HepG2 (cell line): ENCODE data around the gene STUB1. TPM values are rescaled to one million over a fixed set of nuclear protein-coding genes. Genes with fewer than 3 reads are reported as not detected.

Source experiments
- AHDC1 ChIP-seq: sonication (generic); formaldehyde crosslinking; IDR thresholded peaks from 2 replicates; pipeline ENCODE4 v1.5.1; 2020; ENCODE audit warnings: mild to moderate bottlenecking, missing genetic modification reagents, borderline replicate concordance
- DRAP1 ChIP-seq: IDR thresholded peaks from 2 replicates; pipeline ENCODE4 v1.6.1; 2016; ENCODE audit warnings: missing genetic modification reagents, missing compliant biosample characterization
- ELF3 ChIP-seq: IDR thresholded peaks from 2 replicates; pipeline ENCODE4 v1.6.1; 2016; ENCODE audit warnings: missing genetic modification reagents, missing compliant biosample characterization
- GABPB1 ChIP-seq: IDR thresholded peaks from 2 replicates; pipeline ENCODE4 v1.6.1; 2016; ENCODE audit warnings: mild to moderate bottlenecking, missing genetic modification reagents, moderate library complexity, missing compliant biosample characterization
- IRF9 ChIP-seq: sonication (generic); formaldehyde crosslinking; IDR thresholded peaks from 2 replicates; pipeline ENCODE4 v1.8.0; 2022; ENCODE audit warnings: missing genetic modification reagents, mild to moderate bottlenecking, borderline replicate concordance
- MED13 ChIP-seq: sonication (generic); formaldehyde crosslinking; IDR thresholded peaks from 2 replicates; pipeline ENCODE4 v1.5.0; 2020; ENCODE audit warnings: missing genetic modification reagents
- MNT ChIP-seq: fragments of 450-650 bp; IDR thresholded peaks from 2 replicates; pipeline ENCODE4 v1.6.1; 2016
- SMC3 ChIP-seq: IDR thresholded peaks from 2 replicates; pipeline ENCODE4 v1.6.1; 2011; ENCODE audit warnings: low read length, improper control_type of control experiment
- SRSF4 ChIP-seq: fragments of 200-400 bp; formaldehyde crosslinking; IDR thresholded peaks from one replicate; pipeline ENCODE4 v1.6.1; 2018; ENCODE audit warnings: mild to moderate bottlenecking, low read depth, low read length, moderate library complexity; ENCODE audit not compliant: poor library complexity, severe bottlenecking
- TERF1 ChIP-seq: sonication (generic); formaldehyde crosslinking; IDR thresholded peaks from 2 replicates; pipeline ENCODE4 v1.8.0; 2022; ENCODE audit warnings: mild to moderate bottlenecking, missing genetic modification reagents, moderate library complexity
- ZC3H13 ChIP-seq: sonication (generic); formaldehyde crosslinking; IDR thresholded peaks from 2 replicates; pipeline ENCODE4 v1.8.1; 2023; ENCODE audit warnings: mild to moderate bottlenecking, missing genetic modification reagents, moderate library complexity
- ZFY ChIP-seq: sonication (generic); formaldehyde crosslinking; IDR thresholded peaks from 2 replicates; pipeline ENCODE4 v1.4.0; 2020; ENCODE audit warnings: missing genetic modification reagents
- ZNF263 ChIP-seq: sonication (generic); formaldehyde crosslinking; IDR thresholded peaks from 2 replicates; pipeline ENCODE4 v1.4.0; 2020; ENCODE audit warnings: missing genetic modification reagents
- ZNF33A ChIP-seq: sonication (generic); formaldehyde crosslinking; IDR thresholded peaks from 2 replicates; pipeline ENCODE4 v1.5.1; 2020; ENCODE audit warnings: missing genetic modification reagents, mild to moderate bottlenecking, moderate library complexity, borderline replicate concordance
- ZNF431 ChIP-seq: sonication (generic); formaldehyde crosslinking; IDR thresholded peaks from 2 replicates; pipeline ENCODE4 v1.9.0; 2022; ENCODE audit warnings: missing genetic modification reagents, low read depth, mild to moderate bottlenecking, borderline replicate concordance
- ZNF510 ChIP-seq: sonication (generic); formaldehyde crosslinking; IDR thresholded peaks from 2 replicates; pipeline ENCODE4 v1.4.0; 2020; ENCODE audit warnings: low read depth, mild to moderate bottlenecking, missing genetic modification reagents
- ZNF644 ChIP-seq: IDR thresholded peaks from 2 replicates; pipeline ENCODE4 v1.6.1; 2016; ENCODE audit warnings: low read depth
- ZNF747 ChIP-seq: sonication (generic); formaldehyde crosslinking; IDR thresholded peaks from 2 replicates; pipeline ENCODE4 v1.8.1; 2023; ENCODE audit warnings: missing genetic modification reagents, mild to moderate bottlenecking, borderline replicate concordance
- ZNF772 ChIP-seq: sonication (generic); formaldehyde crosslinking; IDR thresholded peaks from 2 replicates; pipeline ENCODE4 v1.5.0; 2020; ENCODE audit warnings: mild to moderate bottlenecking, missing genetic modification reagents
- polyA plus RNA-seq, 8 experiments: library from polyadenylated mRNA; depleted of rRNA in 3 of 8; stranded (reverse) in 7 of 8; unstranded in 1 of 8; fragments of >200 nt; fragmentation: Illumina TruSeq in 4 of 8; extraction: Trizol in 4 of 8; gene quantifications; 2 replicates each; pipeline versions ENCODE4 v1.2.1 to v1.2.3, GENCODE V29; 2011 to 2016; ENCODE audit warnings: low read depth in 4 of 8, missing spikeins in 1 of 8, mixed read lengths in 1 of 8; ENCODE audit not compliant: insufficient read depth in 1 of 8
- total RNA-seq, 5 experiments: library from RNA; depleted of rRNA; stranded (reverse); fragments of >200 nt; fragmentation: Illumina TruSeq; extraction: Trizol; gene quantifications; 2 replicates each; pipeline ENCODE4 v1.2.3, GENCODE V29; 2016; ENCODE audit warnings: low read depth in 1 of 5

STUB1 gene
- total and polyA plus RNA-seq, 2 of the 13 experiments (the other 11 are each of a cell fraction or from before 2014, with no cell fraction given), result 52.9 to 78.2 TPM

- TF ChIP-seq AHDC1 (CRISPR knock-in tag), result no peak
- no peak for TF ChIP-seq ZNF263 (CRISPR knock-in tag)
- TF ChIP-seq GABPB1 (CRISPR knock-in tag), result peak; percentile 93
- TF ChIP-seq ZC3H13 (CRISPR knock-in tag), result peak; percentile 75; the same call in 1 of the 2 replicates
- TF ChIP-seq ZNF510 (CRISPR knock-in tag), result peak; percentile 26; the same call in 1 of the 2 replicates
- peak; percentile 76; the same call in 1 of the 2 replicates for TF ChIP-seq ZNF747 (CRISPR knock-in tag)
- TF ChIP-seq MNT, result no peak
- no peak for TF ChIP-seq ZNF644 (CRISPR knock-in tag)
- TF ChIP-seq DRAP1 (CRISPR knock-in tag), result 0 out of 2 replicates have a peak, but pooled peaks have one; percentile 5
- peak; percentile 66; the same call in 1 of the 2 replicates for TF ChIP-seq MED13
- peak; percentile 99 for TF ChIP-seq ZFY (CRISPR knock-in tag)
- TF ChIP-seq SMC3, result no peak
- TF ChIP-seq ZNF772 (CRISPR knock-in tag), result peak; percentile 56
- no peak; the same call in 1 of the 2 replicates for TF ChIP-seq ZNF33A (CRISPR knock-in tag)
- peak; percentile 75; the same call in 1 of the 2 replicates for TF ChIP-seq ZNF431 (CRISPR knock-in tag)
- no peak for TF ChIP-seq SRSF4
- peak; percentile 85 for TF ChIP-seq IRF9
- peak; percentile 13; the same call in 1 of the 2 replicates for TF ChIP-seq ELF3 (CRISPR knock-in tag)
- TF ChIP-seq TERF1 (CRISPR knock-in tag), result no peak
Measured at GRCh38 chr16:720990-721764, 41.0 kb downstream of the STUB1 start, which contains the start of gene ANTKMT (continued).
